Uterus (tissue), 4 donors: ENCODE data around the gene CALN1. TPM values are rescaled to one million over a fixed set of nuclear protein-coding genes. Genes with fewer than 3 reads are reported as not detected.

ENCODE experiments used
- DNase-seq, 2 donors: peaks; one replicate each; pipeline ENCODE4 v3.0.0-alpha.2; 2019 to 2020
- H3K27ac ChIP-seq, 2 donors: fragments of 200-600 bp; sonication (generic); 1 replicate in 1 of 2; 2 replicates in 1 of 2; pipeline ENCODE4 v1.5.1; 2016 to 2018
- H3K27me3 ChIP-seq, 2 donors: fragments of 200-600 bp; sonication (generic); one replicate each; pipeline ENCODE4 v1.5.1; 2018 to 2019; ENCODE audit warnings: control low read depth in 1 of 2
- H3K36me3 ChIP-seq, 2 donors: fragments of 200-600 bp; sonication (generic); one replicate each; pipeline ENCODE4 v1.5.1; 2019; ENCODE audit warnings: control low read depth in 1 of 2
- H3K4me1 ChIP-seq, 2 donors: fragments of 200-600 bp; sonication (generic); one replicate each; pipeline ENCODE4 v1.5.1; 2018 to 2019; ENCODE audit warnings: control low read depth in 1 of 2
- H3K4me3 ChIP-seq, 2 donors: fragments of 200-600 bp; sonication (generic); 1 replicate in 1 of 2; 2 replicates in 1 of 2; pipeline ENCODE4 v1.5.1; 2018 to 2019; ENCODE audit warnings: mild to moderate bottlenecking in 1 of 2
- H3K9me3 ChIP-seq, 2 donors: fragments of 200-600 bp; sonication (generic); one replicate each; pipeline ENCODE4 v1.5.1; 2019; ENCODE audit warnings: control low read depth in 1 of 2
- CTCF ChIP-seq, 4 experiments: fragments of 200-600 bp in 2 of 4; fragments of 450-650 bp in 2 of 4; sonication (generic) in 2 of 4; IDR thresholded peaks; one replicate each; pipeline ENCODE4 v1.5.1; 2016 to 2019; ENCODE audit warnings: antibody characterized with exemption in 4 of 4, mild to moderate bottlenecking in 2 of 4, moderate library complexity in 1 of 4
- POLR2A ChIP-seq, 2 donors: fragments of 450-650 bp; IDR thresholded peaks; one replicate each; pipeline ENCODE4 v1.6.1; 2016; ENCODE audit warnings: antibody characterized with exemption in 2 of 2, mild to moderate bottlenecking in 1 of 2, moderate library complexity in 1 of 2
- intact Hi-C: fragments of 100-400 bp; cut with DNase I; formaldehyde crosslinking; loops from one replicate; pipeline ENCODE4 v1.15.1; 2023; ENCODE audit warnings: low total_unique reads
- total RNA-seq, 4 donors: library from RNA; depleted of rRNA in 3 of 4; stranded (reverse); fragments of >200 nt in 3 of 4; gene quantifications; one replicate each; pipeline versions ENCODE4 v1.1.0 to v1.2.4, GENCODE V29; 2014 to 2023
- donor health status: DM: yes; HTN: yes; CAD: no.

The CALN1 gene
- total RNA-seq, 4 donors from 2014 or later, result 0.49 to 2.3 (median 1.5) TPM; not detected in 1

GRCh38 chr7:72059925-72060324 lies 352.2 kb downstream of the CALN1 start:
- Histone ChIP-seq H3K36me3 (no peaks in the 10 kb centered on the region), H3K27ac (no peak overlapping the region), H3K27me3 (no peaks in the 10 kb centered on the region), H3K4me3 (no peak overlapping the region), H3K4me1 (no peaks in the 10 kb centered on the region), H3K9me3 (no peaks in the 10 kb centered on the region)
- no peak for TF ChIP-seq CTCF (IDR thresholded peaks at IDR 0.05)
- TF ChIP-seq POLR2A (IDR thresholded peaks at IDR 0.05), result no peak
- no peak for DNase-seq
- intact Hi-C loops, result no loop called here

- Histone ChIP-seq H3K4me3 (no peak overlapping the region), H3K27me3 (no peaks in the 10 kb centered on the region), H3K36me3 (no peaks in the 10 kb centered on the region), H3K27ac (no peak overlapping the region), H3K4me1 (no peaks in the 10 kb centered on the region), H3K9me3 (no peaks in the 10 kb centered on the region)
- intact Hi-C loops, result no loop called here
- no peak for DNase-seq
- no peak for TF ChIP-seq CTCF (IDR thresholded peaks at IDR 0.05)
These were observed 353.6 kb downstream of the CALN1 start for GRCh38 chr7:72058579-72058978.

GRCh38 chr7:72057796-72058195 lies 354.3 kb downstream of the CALN1 start:
- Histone ChIP-seq H3K36me3 (no peaks in the 10 kb centered on the region), H3K27ac (no peak overlapping the region), H3K9me3 (no peaks in the 10 kb centered on the region), H3K4me3 (no peak overlapping the region), H3K27me3 (no peaks in the 10 kb centered on the region), H3K4me1 (no peaks in the 10 kb centered on the region)
- intact Hi-C loops, result no loop called here
- no peak for DNase-seq
- TF ChIP-seq CTCF (IDR thresholded peaks at IDR 0.05), result no peak
- no peak for TF ChIP-seq POLR2A (IDR thresholded peaks at IDR 0.05)

GRCh38 chr7:72057231-72057630 lies 354.9 kb downstream of the CALN1 start:
- no peak for DNase-seq
- TF ChIP-seq POLR2A (IDR thresholded peaks at IDR 0.05), result no peak
- no peak for TF ChIP-seq CTCF (IDR thresholded peaks at IDR 0.05)
- no peak overlapping the region for H3K4me3 ChIP-seq
- no peaks in the 10 kb centered on the region for H3K9me3 ChIP-seq
- no peaks in the 10 kb centered on the region for H3K36me3 ChIP-seq
- intact Hi-C loops, result no loop called here
- no peak overlapping the region for H3K27ac ChIP-seq
- H3K4me1 ChIP-seq, result no peaks in the 10 kb centered on the region
- no peaks in the 10 kb centered on the region for H3K27me3 ChIP-seq

GRCh38 chr7:72055426-72055825 lies 356.7 kb downstream of the CALN1 start:
- Histone ChIP-seq H3K4me1 (no peaks in the 10 kb centered on the region), H3K36me3 (no peaks in the 10 kb centered on the region), H3K4me3 (no peak overlapping the region), H3K9me3 (no peaks in the 10 kb centered on the region), H3K27me3 (no peaks in the 10 kb centered on the region), H3K27ac (no peak overlapping the region)
- intact Hi-C loops, result no loop called here
- no peak for DNase-seq
- TF ChIP-seq POLR2A (IDR thresholded peaks at IDR 0.05) (no peak), CTCF (IDR thresholded peaks at IDR 0.05) (no peak)
